OCI-LY1 (cell line): ENCODE measurements around the gene IL13RA2.

Experiments used
- H2AFZ ChIP-seq: fragments of 200-600 bp; sonication (generic), shearing (Covaris generic); 2 replicates; pipeline ENCODE4 v1.6.0; 2014; ENCODE audit warnings: antibody characterized with exemption, mild to moderate bottlenecking, low read length
- H3F3A ChIP-seq: fragments of 200-600 bp; sonication (generic), shearing (Covaris generic); 2 replicates; pipeline ENCODE4 v1.6.0; 2014; ENCODE audit warnings: mild to moderate bottlenecking, antibody characterized with exemption, low read length, moderate library complexity; ENCODE audit not compliant: insufficient read depth
- H3K27ac ChIP-seq: fragments of 200-600 bp; sonication (generic); 2 replicates; pipeline ENCODE4 v1.5.1; 2014; ENCODE audit warnings: low read length, mixed run types, mild to moderate bottlenecking, low read depth; ENCODE audit not compliant: poor library complexity, severe bottlenecking
- H3K27me3 ChIP-seq: fragments of 200-600 bp; sonication (generic); 2 replicates; pipeline ENCODE4 v1.6.0; 2014; ENCODE audit warnings: antibody characterized with exemption, mild to moderate bottlenecking, low read length, moderate library complexity; ENCODE audit not compliant: insufficient read depth
- H3K36me3 ChIP-seq: fragments of 200-600 bp; sonication (generic); 2 replicates; pipeline ENCODE4 v1.6.1; 2014; ENCODE audit warnings: mild to moderate bottlenecking, antibody characterized with exemption, low read length, moderate library complexity, mixed read lengths; ENCODE audit not compliant: insufficient read depth
- H3K4me1 ChIP-seq: fragments of 200-600 bp; sonication (generic); 2 replicates; pipeline ENCODE4 v1.5.1; 2014; ENCODE audit warnings: mild to moderate bottlenecking, low read length, moderate library complexity; ENCODE audit not compliant: insufficient read depth, severe bottlenecking
- H3K4me2 ChIP-seq: fragments of 200-600 bp; sonication (generic), shearing (Covaris generic); 2 replicates; pipeline ENCODE4 v1.6.1; 2014; ENCODE audit warnings: low read length
- H3K4me3 ChIP-seq: fragments of 200-600 bp; sonication (generic); 2 replicates; pipeline ENCODE4 v1.5.1; 2014; ENCODE audit warnings: low read length, low read depth, mild to moderate bottlenecking, mixed read lengths; ENCODE audit not compliant: poor library complexity, severe bottlenecking
- H3K79me2 ChIP-seq: fragments of 200-600 bp; shearing (Covaris generic); 2 replicates; pipeline ENCODE4 v1.6.1; 2016; ENCODE audit warnings: mixed run types, low read length, mixed read lengths; ENCODE audit not compliant: insufficient read depth
- H3K9ac ChIP-seq: fragments of 200-600 bp; sonication (generic), shearing (Covaris generic); 2 replicates; pipeline ENCODE4 v1.6.1; 2014; ENCODE audit warnings: mild to moderate bottlenecking, low read length, mixed read lengths
- H3K9me2 ChIP-seq: fragments of 200-600 bp; sonication (generic), shearing (Covaris generic); 2 replicates; pipeline ENCODE4 v1.6.1; 2014; ENCODE audit warnings: low read depth, mild to moderate bottlenecking, low read length, mixed read lengths
- H3K9me3 ChIP-seq: fragments of 200-600 bp; shearing (Covaris generic); 2 replicates; pipeline ENCODE4 v1.6.1; 2014; ENCODE audit warnings: low read length, mixed read lengths
- H4K20me1 ChIP-seq: fragments of 200-600 bp; sonication (generic), shearing (Covaris generic); 2 replicates; pipeline ENCODE4 v1.6.0; 2016; ENCODE audit warnings: mild to moderate bottlenecking, low read length; ENCODE audit not compliant: insufficient read depth
- EZH2 ChIP-seq: fragments of 200-600 bp; sonication (generic), shearing (Covaris generic); IDR thresholded peaks from 2 replicates; pipeline ENCODE4 v1.8.0; 2017; ENCODE audit warnings: borderline replicate concordance, mixed run types, mild to moderate bottlenecking, antibody characterized with exemption, low read length, moderate library complexity, mixed read lengths
- TF ChIP-seq, protein P1 (sequence below): fragments of 200-600 bp; sonication (generic), shearing (Covaris generic); IDR thresholded peaks from 2 replicates; pipeline ENCODE4 v1.5.1; 2017; ENCODE audit warnings: mild to moderate bottlenecking, antibody characterized with exemption, low read length, moderate library complexity, mixed read lengths

IL13RA2 gene

DNA sequence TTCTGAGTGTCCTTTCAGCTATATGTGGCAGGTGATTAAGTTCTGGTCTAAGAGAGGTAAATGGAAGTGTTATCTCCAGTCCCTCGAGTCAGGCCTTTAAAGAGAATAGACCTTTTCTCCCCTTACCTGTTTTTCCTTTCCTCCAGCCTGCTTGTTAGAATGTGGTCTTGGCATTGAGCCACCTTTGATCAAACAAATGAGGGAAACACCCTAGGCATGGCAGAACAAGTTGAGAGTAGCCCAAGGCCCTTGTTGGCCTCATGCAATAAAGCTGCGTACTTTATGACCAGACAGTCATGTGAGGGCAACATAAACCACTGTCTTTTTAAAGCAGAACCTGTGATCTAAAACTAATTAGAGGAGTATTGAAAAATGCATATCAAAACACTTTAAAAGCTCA, 13.2 kb upstream of the IL13RA2 start:
- Histone ChIP-seq H3K9me3 (no peaks in the 10 kb centered on the region), H3K36me3 (no peaks in the 10 kb centered on the region), H3F3A (no peaks in the 10 kb centered on the region), H2AFZ (no peak overlapping the region), H3K9me2 (no peaks in the 10 kb centered on the region), H3K9ac (no peak overlapping the region), H3K4me3 (no peak overlapping the region), H3K27me3 (no peaks in the 10 kb centered on the region), H3K4me1 (no peaks in the 10 kb centered on the region), H3K27ac (no peak overlapping the region), H3K4me2 (no peak overlapping the region), H3K79me2 (no peaks in the 10 kb centered on the region), H4K20me1 (no peaks in the 10 kb centered on the region)
- no peak for TF ChIP-seq EZH2
- TF ChIP-seq, protein P1, sequence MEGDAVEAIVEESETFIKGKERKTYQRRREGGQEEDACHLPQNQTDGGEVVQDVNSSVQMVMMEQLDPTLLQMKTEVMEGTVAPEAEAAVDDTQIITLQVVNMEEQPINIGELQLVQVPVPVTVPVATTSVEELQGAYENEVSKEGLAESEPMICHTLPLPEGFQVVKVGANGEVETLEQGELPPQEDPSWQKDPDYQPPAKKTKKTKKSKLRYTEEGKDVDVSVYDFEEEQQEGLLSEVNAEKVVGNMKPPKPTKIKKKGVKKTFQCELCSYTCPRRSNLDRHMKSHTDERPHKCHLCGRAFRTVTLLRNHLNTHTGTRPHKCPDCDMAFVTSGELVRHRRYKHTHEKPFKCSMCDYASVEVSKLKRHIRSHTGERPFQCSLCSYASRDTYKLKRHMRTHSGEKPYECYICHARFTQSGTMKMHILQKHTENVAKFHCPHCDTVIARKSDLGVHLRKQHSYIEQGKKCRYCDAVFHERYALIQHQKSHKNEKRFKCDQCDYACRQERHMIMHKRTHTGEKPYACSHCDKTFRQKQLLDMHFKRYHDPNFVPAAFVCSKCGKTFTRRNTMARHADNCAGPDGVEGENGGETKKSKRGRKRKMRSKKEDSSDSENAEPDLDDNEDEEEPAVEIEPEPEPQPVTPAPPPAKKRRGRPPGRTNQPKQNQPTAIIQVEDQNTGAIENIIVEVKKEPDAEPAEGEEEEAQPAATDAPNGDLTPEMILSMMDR: no peak

DNA sequence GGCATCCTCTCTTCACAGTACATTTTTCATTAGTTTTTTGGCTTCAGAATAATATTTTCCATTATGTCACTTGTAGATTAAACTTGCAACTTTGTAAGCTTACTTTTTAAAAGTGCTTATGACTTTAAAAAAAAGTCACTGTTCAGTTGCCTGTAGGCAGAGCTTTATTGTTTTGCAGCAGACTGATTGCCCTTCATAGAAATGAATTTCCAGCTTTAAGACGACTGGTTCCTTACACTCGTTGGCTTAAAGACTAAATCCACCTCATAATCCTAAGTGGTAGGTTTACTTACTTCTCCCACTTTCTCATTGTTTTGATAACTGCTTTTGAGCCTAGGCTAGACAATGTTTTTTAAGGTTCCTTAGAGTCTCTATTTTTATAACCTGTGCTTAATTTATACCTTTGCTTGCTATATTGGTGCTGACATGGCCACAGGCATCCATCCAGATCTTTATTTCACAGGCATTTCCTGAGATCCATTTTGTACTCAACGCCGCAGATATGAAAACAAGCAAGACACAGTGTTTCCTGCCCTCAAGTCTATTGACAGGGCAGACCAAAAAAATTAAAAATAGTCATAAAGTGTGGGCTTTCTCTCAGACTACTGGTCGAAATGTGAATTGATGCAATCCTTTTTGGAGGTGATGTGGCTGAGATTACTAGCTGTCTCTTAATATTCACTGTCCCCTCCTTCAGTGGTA, 12.6 kb upstream of the IL13RA2 start:
- TF ChIP-seq EZH2: no peak
- TF ChIP-seq, protein P1: no peak
- H3F3A ChIP-seq: no peaks in the 10 kb centered on the region
- no peaks in the 10 kb centered on the region for H3K36me3 ChIP-seq
- H3K4me3 ChIP-seq: no peak overlapping the region
- no peaks in the 10 kb centered on the region for H3K27me3 ChIP-seq
- no peaks in the 10 kb centered on the region for H3K4me1 ChIP-seq
- no peak overlapping the region for H3K4me2 ChIP-seq
- H3K79me2 ChIP-seq: no peaks in the 10 kb centered on the region
- no peaks in the 10 kb centered on the region for H3K9me3 ChIP-seq
- H3K27ac ChIP-seq: no peak overlapping the region
- H2AFZ ChIP-seq: no peak overlapping the region
- no peaks in the 10 kb centered on the region for H4K20me1 ChIP-seq
- no peak overlapping the region for H3K9ac ChIP-seq
- H3K9me2 ChIP-seq: no peaks in the 10 kb centered on the region

- TF ChIP-seq, protein P1: no peak
- no peak for TF ChIP-seq EZH2
- H3F3A ChIP-seq: no peaks in the 10 kb centered on the region
- H3K27ac ChIP-seq: no peak overlapping the region
- H3K4me2 ChIP-seq: no peak overlapping the region
- H3K4me3 ChIP-seq: no peak overlapping the region
- H3K36me3 ChIP-seq: no peaks in the 10 kb centered on the region
- H2AFZ ChIP-seq: no peak overlapping the region
- H3K9me2 ChIP-seq: no peaks in the 10 kb centered on the region
- H4K20me1 ChIP-seq: no peaks in the 10 kb centered on the region
- no peaks in the 10 kb centered on the region for H3K9me3 ChIP-seq
- H3K79me2 ChIP-seq: no peaks in the 10 kb centered on the region
- no peaks in the 10 kb centered on the region for H3K27me3 ChIP-seq
- H3K9ac ChIP-seq: no peak overlapping the region
- no peaks in the 10 kb centered on the region for H3K4me1 ChIP-seq
These were observed 12.0 kb upstream of the IL13RA2 start for GRCh38 chrX:115029440-115029839.
